GM23248 (cell line): ENCODE measurements around the gene SS18. TPM values are rescaled to one million over a fixed set of nuclear protein-coding genes. Genes with fewer than 3 reads are reported as not detected.
A peak's percentile ranks its signal among the peaks of the same experiment; 100 is the strongest.

ENCODE experiments used
- DNase-seq: peaks from one replicate; pipeline ENCODE4 v3.0.0-alpha.2; 2015
- H2AFZ ChIP-seq: fragments of 200-600 bp; sonication (generic); 2 replicates; pipeline ENCODE4 v1.6.1; 2016; ENCODE audit warnings: antibody characterized with exemption
- H3F3A ChIP-seq: fragments of 200-600 bp; sonication (generic); 2 replicates; pipeline ENCODE4 v1.6.1; 2016; ENCODE audit warnings: mild to moderate bottlenecking, antibody characterized with exemption, mixed run types; ENCODE audit not compliant: insufficient read depth
- H3K27ac ChIP-seq: fragments of 200-600 bp; sonication (generic); 2 replicates; pipeline ENCODE4 v1.5.1; 2016; ENCODE audit warnings: mild to moderate bottlenecking
- H3K27me3 ChIP-seq: fragments of 200-600 bp; sonication (generic); replicated peaks from 2 replicates; pipeline ENCODE4 v1.6.1; 2016; ENCODE audit warnings: mild to moderate bottlenecking; ENCODE audit not compliant: insufficient read depth
- H3K36me3 ChIP-seq: fragments of 200-600 bp; sonication (generic); 2 replicates; pipeline ENCODE4 v1.6.1; 2016; ENCODE audit warnings: low read depth, mild to moderate bottlenecking
- H3K4me1 ChIP-seq: fragments of 200-600 bp; sonication (generic); 2 replicates; pipeline ENCODE4 v1.6.1; 2016; ENCODE audit warnings: mild to moderate bottlenecking; ENCODE audit not compliant: insufficient read depth
- H3K4me2 ChIP-seq: fragments of 200-600 bp; sonication (generic); one replicate; pipeline ENCODE4 v1.6.1; 2016; ENCODE audit warnings: mild to moderate bottlenecking; ENCODE audit not compliant: unreplicated experiment
- H3K4me3 ChIP-seq: fragments of 200-600 bp; sonication (generic); 2 replicates; pipeline ENCODE4 v1.5.1; 2016; ENCODE audit warnings: mild to moderate bottlenecking
- H3K79me2 ChIP-seq: fragments of 200-600 bp; sonication (generic); 2 replicates; pipeline ENCODE4 v1.6.1; 2016; ENCODE audit warnings: mild to moderate bottlenecking; ENCODE audit not compliant: insufficient read depth
- H3K9ac ChIP-seq: fragments of 200-600 bp; sonication (generic); 2 replicates; pipeline ENCODE4 v1.6.1; 2016; ENCODE audit warnings: mild to moderate bottlenecking
- H3K9me2 ChIP-seq: fragments of 200-600 bp; sonication (generic); 2 replicates; pipeline ENCODE4 v1.6.1; 2016; ENCODE audit warnings: mixed run types, mild to moderate bottlenecking, moderate library complexity; ENCODE audit not compliant: insufficient read depth
- H3K9me3 ChIP-seq: fragments of 200-600 bp; sonication (generic); one replicate; pipeline ENCODE4 v1.6.1; 2017; ENCODE audit warnings: low read depth
- H4K20me1 ChIP-seq: fragments of 200-600 bp; sonication (generic); 2 replicates; pipeline ENCODE4 v1.6.0; 2016; ENCODE audit not compliant: insufficient read depth
- EZH2 ChIP-seq: fragments of 200-600 bp; sonication (generic); IDR thresholded peaks from 2 replicates; pipeline ENCODE4 v1.6.1; 2018; ENCODE audit warnings: antibody characterized with exemption, mild to moderate bottlenecking; ENCODE audit not compliant: insufficient read depth, poor library complexity, severe bottlenecking
- EZH2phosphoT487 ChIP-seq: fragments of 200-600 bp; sonication (generic); IDR thresholded peaks from 2 replicates; pipeline ENCODE4 v1.6.1; 2018; ENCODE audit warnings: antibody characterized with exemption, moderate library complexity, mild to moderate bottlenecking, low read depth; ENCODE audit not compliant: insufficient read depth
- WGBS, 2 experiments: methylation state at CpG; one replicate each; pipeline ENCODE4 v1.1.6; 2015 to 2017; ENCODE audit warnings: low lambda C conversion rate in 2 of 2, low coverage in 1 of 2; ENCODE audit errors: missing lambda C conversion rate in 2 of 2; 5-methylcytosine and 5-hydroxymethylcytosine counted together
- in situ Hi-C: fragments of 300-500 bp; cut with MboI; formaldehyde crosslinking; loops from 2 replicates; pipeline ENCODE4 v1.15.0; 2020
- polyA plus RNA-seq: library from polyadenylated mRNA; unstranded; fragments of >200 nt; fragmentation: Nextera tagmentation; extraction: Ambion mirVana; gene quantifications from 2 replicates; pipeline ENCODE4 v1.2.1, GENCODE V29; 2016
- total RNA-seq: library from RNA; depleted of rRNA; stranded (reverse); fragments of >200 nt; shearing (Covaris generic); gene quantifications from 2 replicates; pipeline ENCODE4 v1.2.3, GENCODE V29; 2014

SS18 gene
- total and polyA plus RNA-seq, 2 experiments from 2014 or later, result 73.1 to 125 TPM

DNA sequence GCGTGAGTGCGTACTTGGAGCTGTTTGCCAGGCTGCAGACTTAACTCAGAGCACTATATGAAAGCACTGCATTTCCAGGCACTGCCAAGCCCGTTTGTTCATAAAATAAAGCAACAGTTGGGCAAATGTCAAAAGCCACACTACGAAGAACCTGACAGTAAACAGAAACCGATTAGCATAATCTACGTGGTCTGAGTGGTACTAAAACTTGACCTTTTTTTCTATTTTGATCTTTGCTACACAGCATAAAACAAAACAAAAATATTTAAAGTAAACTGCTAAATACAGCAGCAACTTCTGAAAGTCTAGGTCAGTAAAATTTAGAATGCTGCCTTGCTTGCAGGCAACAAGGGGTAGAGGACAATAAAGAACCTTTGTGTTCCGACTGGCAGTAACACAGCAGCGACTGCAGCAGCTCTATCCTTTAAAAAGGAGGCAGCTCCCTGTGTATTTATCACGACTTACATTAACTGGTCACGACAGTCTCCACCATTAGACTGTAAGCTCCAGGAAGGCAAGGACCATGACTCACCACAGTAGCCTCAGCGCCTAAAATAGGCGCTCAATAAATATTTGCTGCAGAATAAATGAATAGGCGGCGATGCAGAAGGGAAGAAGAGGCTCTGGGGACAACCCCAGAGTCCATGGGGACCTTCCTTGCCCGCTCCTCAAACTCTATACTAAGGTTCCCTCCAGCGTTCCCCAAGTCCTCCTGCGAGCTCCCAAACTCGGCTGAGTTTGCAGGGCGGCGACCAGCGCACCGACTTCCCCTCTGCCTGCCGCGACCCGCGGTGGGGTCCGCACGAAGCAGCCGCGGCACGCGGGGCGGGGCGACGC lies 902 bp downstream of the SS18 start:
- no peaks in the 10 kb centered on the region for H3K9me3 ChIP-seq
- H3K4me1 ChIP-seq, result peaks cover 15% of the 10 kb centered on the region
- H3F3A ChIP-seq, result peaks cover 14% of the 10 kb centered on the region
- H3K9me2 ChIP-seq, result no peaks in the 10 kb centered on the region
- H3K79me2 ChIP-seq, result peaks cover 54% of the 10 kb centered on the region
- H3K36me3 ChIP-seq, result peaks cover 26% of the 10 kb centered on the region
- peak overlapping the region; percentile 96 for H3K27ac ChIP-seq
- no peaks in the 10 kb centered on the region for H3K27me3 ChIP-seq
- H3K4me3 ChIP-seq, result peak overlapping the region; percentile 91
- H3K9ac ChIP-seq, result peak overlapping the region; percentile 97
- in situ Hi-C loops, result no loop called here
- H4K20me1 ChIP-seq, result no peaks in the 10 kb centered on the region
- peak; percentile 60 for DNase-seq
- TF ChIP-seq EZH2phosphoT487 (no peak), EZH2 (no peak)
- H3K4me2 ChIP-seq, result peak overlapping the region; percentile 97
- H2AFZ ChIP-seq, result peak overlapping the region; percentile 90
- 3% methylated on average over 26 to 35 of the region's 35 CpGs for WGBS, 2 experiments

DNA sequence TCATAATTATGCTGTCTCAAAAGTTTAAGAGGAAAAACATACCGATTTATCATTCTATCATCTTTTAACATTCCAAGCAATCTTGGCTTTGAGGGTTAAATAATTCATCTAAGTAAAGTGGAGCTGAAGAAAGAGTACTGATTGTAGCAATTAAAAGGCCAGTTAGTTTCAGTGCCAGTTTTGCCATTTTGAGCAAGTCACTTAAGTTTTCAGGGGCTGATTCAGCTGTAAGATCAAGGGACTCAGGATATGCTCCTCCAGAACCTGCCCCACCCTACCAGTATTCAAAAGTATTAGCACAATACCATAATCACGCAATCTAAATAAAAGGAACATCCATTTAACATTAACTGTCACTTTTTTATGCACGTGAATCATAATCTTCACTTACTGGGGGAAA lies 1.9 kb downstream of the SS18 start:
- peaks cover 15% of the 10 kb centered on the region for H3F3A ChIP-seq
- peaks cover 65% of the 10 kb centered on the region for H3K79me2 ChIP-seq
- H3K4me1 ChIP-seq, result peaks cover 15% of the 10 kb centered on the region
- H2AFZ ChIP-seq, result no peak overlapping the region
- peak overlapping the region; percentile 96 for H3K27ac ChIP-seq
- TF ChIP-seq EZH2phosphoT487 (no peak), EZH2 (no peak)
- WGBS, 2 experiments, result 29 to 31% methylated on average over 3 of the region's 3 CpGs
- H3K9me3 ChIP-seq, result no peaks in the 10 kb centered on the region
- H4K20me1 ChIP-seq, result no peaks in the 10 kb centered on the region
- peak overlapping the region; percentile 91 for H3K4me3 ChIP-seq
- H3K27me3 ChIP-seq, result no peaks in the 10 kb centered on the region
- in situ Hi-C loops, result no loop called here
- H3K36me3 ChIP-seq, result peaks cover 36% of the 10 kb centered on the region
- H3K4me2 ChIP-seq, result peak overlapping the region; percentile 97
- DNase-seq, result peak; percentile 53
- H3K9me2 ChIP-seq, result no peaks in the 10 kb centered on the region
- peak overlapping the region; percentile 97 for H3K9ac ChIP-seq

DNA sequence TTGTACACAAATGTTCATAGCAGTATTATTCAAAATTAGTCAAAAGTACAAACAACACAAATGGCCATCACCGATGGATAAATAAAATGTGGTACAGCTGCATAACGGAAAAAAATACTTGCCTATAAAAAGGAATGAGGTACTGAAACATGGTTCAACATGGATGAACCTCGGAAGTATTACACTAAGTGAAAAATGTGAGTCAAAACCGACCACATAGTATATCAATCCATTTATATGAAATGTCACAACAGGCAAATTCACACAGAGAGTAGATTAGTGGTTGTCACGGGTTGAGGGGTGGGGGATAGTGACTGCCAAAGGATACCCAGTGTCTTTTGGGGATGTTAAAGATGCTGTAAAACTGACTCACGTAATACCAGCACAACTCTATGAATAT lies 3.5 kb downstream of the SS18 start:
- 95 to 98% methylated on average over 6 of the region's 6 CpGs for WGBS, 2 experiments

DNA sequence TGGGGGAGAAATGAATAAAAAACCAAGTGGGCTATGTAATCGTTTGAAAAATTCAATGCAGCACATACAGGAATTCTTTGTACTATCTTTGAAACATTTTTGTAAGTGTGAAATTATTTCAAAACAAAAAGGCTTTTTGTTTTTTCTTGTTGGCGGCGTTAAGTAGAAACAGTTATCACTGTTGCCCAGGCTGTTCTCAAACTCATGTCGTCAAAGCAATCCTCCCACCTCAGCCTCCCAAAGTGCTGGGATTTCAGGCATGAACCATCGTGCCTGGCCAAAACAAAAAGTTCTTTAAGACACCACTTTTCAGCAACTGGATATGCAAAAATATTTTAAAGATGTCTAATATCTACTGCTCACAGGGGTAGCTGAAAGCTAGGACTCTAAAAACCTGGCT lies 5.4 kb downstream of the SS18 start:
- 88 to 91% methylated on average over 5 of the region's 5 CpGs for WGBS, 2 experiments
- Histone ChIP-seq H3K9ac (no peak overlapping the region), H4K20me1 (no peaks in the 10 kb centered on the region), H3K79me2 (peaks cover 99% of the 10 kb centered on the region), H3K4me1 (peaks cover 22% of the 10 kb centered on the region), H3K4me3 (no peak overlapping the region), H3K27ac (no peak overlapping the region), H3K9me2 (no peaks in the 10 kb centered on the region), H3K4me2 (no peak overlapping the region), H3K9me3 (no peaks in the 10 kb centered on the region), H3K36me3 (peaks cover 69% of the 10 kb centered on the region), H3K27me3 (no peaks in the 10 kb centered on the region), H3F3A (peaks cover 29% of the 10 kb centered on the region), H2AFZ (no peak overlapping the region)
- in situ Hi-C loops, result no loop called here
- no peak for DNase-seq
- TF ChIP-seq EZH2 (no peak), EZH2phosphoT487 (no peak)

More for the DNA sequence above, 3.5 kb downstream of the SS18 start:
- Histone ChIP-seq H2AFZ (no peak overlapping the region), H3K27ac (no peak overlapping the region), H3K9ac (no peak overlapping the region), H3K79me2 (peaks cover 80% of the 10 kb centered on the region), H3F3A (peaks cover 29% of the 10 kb centered on the region), H3K4me1 (peaks cover 22% of the 10 kb centered on the region), H3K27me3 (no peaks in the 10 kb centered on the region), H3K9me3 (no peaks in the 10 kb centered on the region), H4K20me1 (no peaks in the 10 kb centered on the region), H3K9me2 (no peaks in the 10 kb centered on the region), H3K4me3 (no peak overlapping the region), H3K4me2 (no peak overlapping the region), H3K36me3 (peaks cover 50% of the 10 kb centered on the region)
- TF ChIP-seq EZH2, result no peak
- no peak for TF ChIP-seq EZH2phosphoT487
- DNase-seq, result no peak
- in situ Hi-C loops, result no loop called here

DNA sequence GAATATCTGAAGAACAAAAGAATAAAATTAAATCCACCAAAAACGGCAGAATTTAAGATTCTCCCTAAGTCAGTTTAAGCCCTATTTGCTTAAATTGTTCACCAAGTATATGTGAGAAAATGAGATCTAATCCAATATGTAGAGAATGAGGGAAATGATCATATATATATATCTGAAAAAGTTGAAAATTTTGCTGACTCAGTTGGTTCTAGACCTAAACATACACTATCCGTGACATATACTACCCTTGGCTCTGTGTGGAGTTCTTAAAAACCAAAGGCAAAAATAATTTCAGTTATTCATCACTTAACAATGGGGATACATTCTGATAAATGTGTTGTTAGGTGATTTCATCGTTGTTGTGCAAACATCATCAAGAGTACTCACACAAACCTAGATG lies 7.3 kb downstream of the SS18 start:
- Histone ChIP-seq H3F3A (peaks cover 17% of the 10 kb centered on the region; the same call in 1 of the 2 replicates), H3K4me2 (no peak overlapping the region), H2AFZ (no peak overlapping the region), H3K4me3 (no peak overlapping the region), H3K9ac (no peak overlapping the region), H3K36me3 (peaks cover 76% of the 10 kb centered on the region), H3K4me1 (peaks cover 16% of the 10 kb centered on the region), H3K9me3 (no peaks in the 10 kb centered on the region), H3K27ac (no peak overlapping the region), H4K20me1 (no peaks in the 10 kb centered on the region), H3K79me2 (peaks cover 100% of the 10 kb centered on the region), H3K27me3 (no peaks in the 10 kb centered on the region), H3K9me2 (no peaks in the 10 kb centered on the region)
- no peak for DNase-seq
- 97% methylated on average over 3 of the region's 3 CpGs for WGBS, 2 experiments
- in situ Hi-C loops, result no loop called here
- TF ChIP-seq EZH2, result no peak
- TF ChIP-seq EZH2phosphoT487, result no peak
